ENCODE measurements around the gene THBS2. TPM values are rescaled to one million over a fixed set of nuclear protein-coding genes. Genes with fewer than 3 reads are reported as not detected.
A peak's percentile ranks its signal among the peaks of the same experiment; 100 is the strongest.
"Not testable (repeated sequence)": the region's sequence is repeated elsewhere in the genome, so short reads cannot be mapped to it uniquely, and the experiment has no call there.

THBS2 gene
- total RNA-seq, 4 donors from 2014 or later, result 12.0 to 74.7 (median 16.4) TPM

DNA sequence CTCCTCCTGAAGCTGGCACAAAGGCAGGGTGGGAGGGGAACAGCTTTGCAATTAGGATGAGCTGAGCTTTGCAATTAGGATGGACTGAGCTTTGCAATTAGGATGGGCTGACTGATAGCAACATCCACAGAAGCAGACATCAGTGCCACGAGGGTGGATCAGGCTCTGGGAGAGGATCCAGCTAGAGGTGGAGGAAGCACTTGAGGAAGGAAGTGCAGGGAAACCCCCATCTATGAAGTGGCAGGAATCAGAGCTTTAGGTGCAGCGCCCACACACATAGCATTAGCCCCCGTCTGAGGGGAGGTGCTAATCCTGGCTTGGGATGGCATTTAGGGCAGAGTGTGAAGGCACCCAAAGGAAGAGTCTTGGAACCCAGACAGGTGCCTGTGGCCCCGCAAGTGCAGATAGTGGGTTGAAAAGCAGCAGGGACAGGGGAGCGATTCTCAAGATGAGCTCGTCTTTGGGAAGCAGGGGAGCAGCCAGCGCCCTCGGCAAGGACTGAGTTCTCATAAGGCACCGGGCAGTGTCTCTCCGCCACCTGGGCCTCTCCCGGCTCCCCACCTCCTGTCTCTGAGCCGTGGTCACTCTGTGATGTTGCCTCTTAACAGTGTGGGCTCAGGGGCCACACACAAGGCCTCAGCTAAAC is 12.0 kb upstream of the THBS2 start:
- H3K36me3 ChIP-seq, result no peaks in the 10 kb centered on the region
- H3K4me1 ChIP-seq, result no peaks in the 10 kb centered on the region
- H3K27ac ChIP-seq, result no peak overlapping the region
- 84 to 86% methylated on average over 12 of the region's 12 CpGs for WGBS, 2 donors
- DNase-seq, result no peak
- intact Hi-C loops (cut with DNase I), result no loop called here
- H3K4me3 ChIP-seq (replicated peaks in 1 of 3), result no peak overlapping the region
- no peak for TF ChIP-seq POLR2A (IDR thresholded peaks at IDR 0.05)
- no peaks in the 10 kb centered on the region for H3K27me3 ChIP-seq
- no peaks in the 10 kb centered on the region for H3K9me3 ChIP-seq

DNA sequence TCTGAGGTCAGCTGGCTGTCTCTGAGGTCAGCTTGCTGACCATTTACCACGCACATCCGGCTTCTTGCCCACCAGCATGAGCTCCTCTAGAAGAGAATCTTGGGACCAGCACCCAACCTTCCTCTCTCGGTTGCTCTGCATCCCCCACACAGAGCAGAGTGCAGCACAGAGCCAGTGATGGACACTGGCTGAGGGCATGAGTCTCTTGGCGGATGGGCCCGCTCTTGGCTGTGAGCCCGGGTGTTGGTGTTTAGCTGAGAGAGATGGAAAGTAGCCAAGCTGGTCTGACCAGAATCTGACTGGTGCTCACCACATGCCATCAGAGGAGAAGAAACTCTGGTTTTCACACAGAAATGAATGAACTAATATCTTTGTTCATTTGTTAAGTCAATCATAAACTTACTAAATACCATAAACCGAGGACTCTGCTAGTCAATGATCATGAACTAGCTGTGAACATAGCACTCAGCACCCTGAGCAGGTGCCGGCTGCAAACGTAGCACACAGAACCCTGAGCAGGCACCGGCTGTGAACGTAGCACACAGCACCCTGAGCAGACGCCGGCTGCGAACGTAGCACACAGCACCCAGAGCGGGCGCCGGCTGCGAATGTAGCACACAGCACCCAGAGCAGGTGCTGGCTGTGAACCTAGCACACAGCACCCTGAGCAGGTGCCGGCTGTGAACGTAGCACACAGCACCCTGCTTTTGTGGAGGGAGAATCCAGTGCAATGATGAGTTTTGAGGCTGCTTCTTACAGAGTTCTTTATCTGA is 10.4 kb upstream of the THBS2 start:
- TF ChIP-seq POLR2A (IDR thresholded peaks at IDR 0.05), result no peak
- TF ChIP-seq, protein P1, sequence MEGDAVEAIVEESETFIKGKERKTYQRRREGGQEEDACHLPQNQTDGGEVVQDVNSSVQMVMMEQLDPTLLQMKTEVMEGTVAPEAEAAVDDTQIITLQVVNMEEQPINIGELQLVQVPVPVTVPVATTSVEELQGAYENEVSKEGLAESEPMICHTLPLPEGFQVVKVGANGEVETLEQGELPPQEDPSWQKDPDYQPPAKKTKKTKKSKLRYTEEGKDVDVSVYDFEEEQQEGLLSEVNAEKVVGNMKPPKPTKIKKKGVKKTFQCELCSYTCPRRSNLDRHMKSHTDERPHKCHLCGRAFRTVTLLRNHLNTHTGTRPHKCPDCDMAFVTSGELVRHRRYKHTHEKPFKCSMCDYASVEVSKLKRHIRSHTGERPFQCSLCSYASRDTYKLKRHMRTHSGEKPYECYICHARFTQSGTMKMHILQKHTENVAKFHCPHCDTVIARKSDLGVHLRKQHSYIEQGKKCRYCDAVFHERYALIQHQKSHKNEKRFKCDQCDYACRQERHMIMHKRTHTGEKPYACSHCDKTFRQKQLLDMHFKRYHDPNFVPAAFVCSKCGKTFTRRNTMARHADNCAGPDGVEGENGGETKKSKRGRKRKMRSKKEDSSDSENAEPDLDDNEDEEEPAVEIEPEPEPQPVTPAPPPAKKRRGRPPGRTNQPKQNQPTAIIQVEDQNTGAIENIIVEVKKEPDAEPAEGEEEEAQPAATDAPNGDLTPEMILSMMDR (IDR thresholded peaks at IDR 0.05), result no peak
- 72 to 76% methylated on average over 21 of the region's 21 CpGs for WGBS, 2 donors
- H3K36me3 ChIP-seq, result no peaks in the 10 kb centered on the region
- no peaks in the 10 kb centered on the region for H3K4me1 ChIP-seq
- H3K4me3 ChIP-seq (replicated peaks in 1 of 3), result no peak overlapping the region
- no peak overlapping the region for H3K27ac ChIP-seq
- peak; percentile 65 for DNase-seq
- no peaks in the 10 kb centered on the region for H3K27me3 ChIP-seq
- no peaks in the 10 kb centered on the region for H3K9me3 ChIP-seq
- intact Hi-C loops (cut with DNase I), result no loop called here

DNA sequence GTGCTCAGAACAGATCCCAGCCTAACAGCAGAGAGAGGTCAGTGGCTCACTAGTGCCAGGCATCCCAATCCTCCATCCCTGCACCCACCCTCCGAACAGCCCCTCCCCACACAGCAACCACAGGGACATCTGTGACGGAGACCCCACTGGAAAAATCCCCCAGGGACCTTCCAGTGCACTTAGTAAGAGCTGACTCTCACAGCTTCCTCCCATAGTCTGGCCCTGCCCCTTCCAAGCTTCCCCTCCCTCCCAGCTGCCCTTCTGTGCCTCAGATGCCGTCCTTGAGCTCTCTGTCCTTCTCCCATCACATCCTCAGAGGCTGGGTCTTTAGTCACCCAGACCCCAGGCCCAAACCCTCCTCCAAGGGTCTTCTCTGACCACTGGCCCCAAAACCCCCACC is 9.7 kb upstream of the THBS2 start:
- no peak overlapping the region for H3K4me3 ChIP-seq (replicated peaks in 1 of 3)
- H3K27me3 ChIP-seq, result no peaks in the 10 kb centered on the region
- H3K9me3 ChIP-seq, result no peaks in the 10 kb centered on the region
- no peak overlapping the region for H3K27ac ChIP-seq
- WGBS, 2 donors, result 65 to 73% methylated on average over 2 to 3 of the region's 3 CpGs
- no peaks in the 10 kb centered on the region for H3K4me1 ChIP-seq
- no peak for DNase-seq
- intact Hi-C loops (cut with DNase I), result no loop called here
- TF ChIP-seq, protein P1 (IDR thresholded peaks at IDR 0.05), result no peak
- TF ChIP-seq POLR2A (IDR thresholded peaks at IDR 0.05), result no peak
- H3K36me3 ChIP-seq, result no peaks in the 10 kb centered on the region

DNA sequence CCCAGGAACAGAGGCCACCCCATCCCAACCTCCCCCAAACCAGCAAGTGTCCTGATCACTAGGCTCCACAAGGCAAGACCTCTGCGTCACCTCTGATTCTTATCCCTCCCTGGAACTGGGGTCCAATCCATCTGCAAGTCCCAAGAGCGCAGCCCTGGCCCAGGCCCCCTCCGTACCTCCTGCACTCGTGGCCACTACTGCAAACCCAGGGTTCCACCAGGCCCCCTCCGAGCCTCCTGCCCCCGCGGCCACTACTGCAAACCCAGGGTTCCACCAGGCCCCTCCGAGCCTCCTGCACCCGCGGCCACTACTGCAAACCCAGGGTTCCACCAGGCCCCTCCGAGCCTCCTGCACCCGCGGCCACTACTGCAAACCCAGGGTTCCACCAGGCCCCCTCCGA is 9.0 kb upstream of the THBS2 start:
- DNase-seq; H3K4me3 ChIP-seq (replicated peaks in 1 of 3); H3K36me3 ChIP-seq; intact Hi-C loops (cut with DNase I); H3K27ac ChIP-seq; H3K4me1 ChIP-seq; H3K9me3 ChIP-seq; H3K27me3 ChIP-seq: not testable (repeated sequence)
- WGBS, 2 donors, result 86 to 96% methylated on average over 13 of the region's 14 CpGs

DNA sequence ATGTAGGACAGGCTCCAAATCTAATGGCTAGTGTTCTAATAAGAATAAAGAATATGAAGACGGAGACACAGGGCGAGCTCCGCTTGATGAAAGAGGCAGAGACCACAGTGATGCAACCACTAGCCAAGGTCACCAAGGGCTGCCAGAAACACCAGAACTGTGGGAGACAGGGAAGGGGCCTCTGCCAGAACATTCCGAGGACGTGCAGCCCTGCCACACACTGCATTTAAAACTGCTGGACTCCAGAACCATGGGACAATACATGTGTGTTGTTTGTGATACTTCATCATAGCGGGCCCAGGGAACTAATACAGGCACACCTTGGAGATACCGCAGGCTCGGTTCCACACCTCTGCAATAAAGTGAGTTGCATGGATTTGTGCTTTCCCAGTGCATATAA is 2.9 kb upstream of the THBS2 start:
- DNase-seq, result no peak
- Histone ChIP-seq H3K4me1 (peaks cover 8 to 17% of the 10 kb centered on the region in 2 donors), H3K9me3 (no peaks in the 10 kb centered on the region), H3K27me3 (no peaks in the 10 kb centered on the region), H3K36me3 (no peaks in the 10 kb centered on the region), H3K27ac (no peak overlapping the region), H3K4me3 (replicated peaks in 1 of 3) (no peak overlapping the region)
- TF ChIP-seq, protein P1 (IDR thresholded peaks at IDR 0.05), result no peak
- TF ChIP-seq POLR2A (IDR thresholded peaks at IDR 0.05), result no peak
- WGBS, 2 donors, result 93 to 95% methylated on average over 8 of the region's 8 CpGs
- intact Hi-C loops (cut with DNase I), result no loop called here

DNA sequence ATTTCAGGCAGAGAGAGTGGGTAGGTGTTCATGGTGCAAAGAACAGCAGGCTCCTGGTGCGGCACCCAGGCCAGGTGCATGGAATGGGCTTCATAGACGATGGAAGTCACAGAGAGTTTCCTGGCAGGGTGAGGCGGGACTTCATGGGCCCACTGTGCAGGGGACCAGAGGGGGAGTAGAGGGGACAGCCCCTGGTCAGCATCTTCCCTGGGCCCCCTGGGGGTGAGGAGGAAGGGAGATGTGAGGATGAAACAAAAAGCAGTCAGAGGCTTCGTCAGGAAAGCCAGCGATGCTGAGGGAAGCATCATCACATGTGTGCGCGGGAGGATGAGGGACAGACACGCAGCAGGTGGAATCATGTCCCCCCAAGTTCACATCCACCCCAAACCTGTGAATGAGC is 2.4 kb upstream of the THBS2 start:
- H3K4me1 ChIP-seq, result peaks cover 8 to 17% of the 10 kb centered on the region in 2 donors
- H3K4me3 ChIP-seq (replicated peaks in 1 of 3), result no peak overlapping the region
- H3K27ac ChIP-seq, result no peak overlapping the region
- no peaks in the 10 kb centered on the region for H3K9me3 ChIP-seq
- no peak for DNase-seq
- no peaks in the 10 kb centered on the region for H3K27me3 ChIP-seq
- TF ChIP-seq POLR2A (IDR thresholded peaks at IDR 0.05), result no peak
- TF ChIP-seq, protein P1 (IDR thresholded peaks at IDR 0.05), result no peak
- intact Hi-C loops (cut with DNase I), result no loop called here
- 91% methylated on average over 8 of the region's 8 CpGs for WGBS, 2 donors
- H3K36me3 ChIP-seq, result no peaks in the 10 kb centered on the region

Measured in thyroid gland (tissue), 4 donors.